SH-SY5Y (cell line): ENCODE data around the gene ZDHHC14.

Source experiments
- GATA2 ChIP-seq: IDR thresholded peaks from 2 replicates; pipeline ENCODE4 v1.6.1; 2011; ENCODE audit warnings: mild to moderate bottlenecking, low read depth, low read length
- GATA3 ChIP-seq: IDR thresholded peaks from 2 replicates; pipeline ENCODE4 v1.6.1; 2011; ENCODE audit warnings: low read depth, mild to moderate bottlenecking, low read length, moderate library complexity

GRCh38 chr6:157542414-157543160 lies 161.6 kb downstream of the ZDHHC14 start:
- TF ChIP-seq GATA3 (no peak), GATA2 (no peak)
